Hematopoietic multipotent progenitor cell treated with erythropoietin and hydrocortisone succinate and interleukin-3 and kit ligand, for 8 days (in vitro differentiated cells): ENCODE measurements around the gene CSPG4.
"Not testable (repeated sequence)": the region's sequence is repeated elsewhere in the genome, so short reads cannot be mapped to it uniquely, and the experiment has no call there.

Source experiments
- DNase-seq: peaks from one replicate; pipeline ENCODE4 v3.0.0-alpha.2; 2015

CSPG4 gene

DNA sequence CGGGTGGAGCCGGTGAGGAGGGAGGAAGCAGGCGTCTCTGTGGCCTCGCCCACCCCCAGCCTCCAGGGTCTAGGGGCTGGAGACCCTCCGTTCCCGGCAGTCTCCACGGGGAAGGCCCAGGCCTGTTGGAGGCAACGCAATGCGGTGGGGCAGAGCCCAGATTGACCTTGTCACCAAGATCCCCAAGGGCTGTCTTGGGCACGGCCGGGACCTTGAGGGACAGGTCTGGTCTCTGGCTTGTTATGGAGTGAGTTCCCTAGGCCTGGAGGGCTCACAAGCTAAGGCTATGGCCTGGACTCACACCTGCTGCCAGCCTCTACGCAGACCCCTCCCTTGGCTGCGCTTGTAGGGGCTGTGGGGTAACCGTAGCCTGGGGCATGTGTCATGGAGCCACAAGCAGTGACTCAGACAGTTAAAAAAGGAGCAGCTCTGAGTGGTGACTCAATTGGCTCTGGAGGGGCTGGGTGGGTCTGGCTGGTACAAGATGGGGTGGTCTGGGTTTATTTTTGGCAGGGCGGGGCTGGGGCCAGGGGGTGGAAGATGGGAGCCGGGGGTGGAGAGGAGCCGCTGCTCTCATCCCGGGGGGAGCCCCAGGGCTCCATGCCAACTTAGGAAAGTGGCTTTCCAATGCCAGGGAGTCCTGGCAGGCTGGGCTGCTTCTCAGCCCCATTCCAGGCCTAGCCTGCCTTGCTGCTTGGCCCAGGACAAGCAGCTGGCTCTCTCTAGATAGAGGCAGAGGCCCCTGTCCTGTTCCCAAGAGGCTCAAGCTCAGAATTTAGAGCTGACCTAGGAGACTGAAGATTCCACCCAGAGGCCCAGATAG, 9.0 kb downstream of the CSPG4 start:
- not testable (repeated sequence) for DNase-seq

DNA sequence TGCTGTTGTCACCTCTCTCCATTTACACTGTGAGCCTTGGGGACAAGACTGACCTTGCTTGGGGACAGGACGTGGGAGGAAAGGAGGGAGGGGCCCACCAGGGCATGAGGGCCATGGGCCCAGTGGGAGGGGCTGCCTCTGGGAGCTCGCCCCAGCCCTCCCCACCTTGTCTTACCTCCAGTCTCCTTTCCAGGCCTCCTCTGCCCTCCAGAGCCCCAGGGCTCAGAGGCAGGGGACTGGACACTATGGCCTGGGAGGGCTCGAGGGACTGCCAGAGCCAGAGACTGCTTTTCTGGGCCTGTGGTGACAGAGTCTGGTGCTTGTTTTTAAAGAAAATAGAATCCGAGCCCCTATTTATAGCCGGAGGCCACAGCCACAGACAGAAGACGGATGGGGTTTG, 10.2 kb downstream of the CSPG4 start:
- DNase-seq = no peak

DNA sequence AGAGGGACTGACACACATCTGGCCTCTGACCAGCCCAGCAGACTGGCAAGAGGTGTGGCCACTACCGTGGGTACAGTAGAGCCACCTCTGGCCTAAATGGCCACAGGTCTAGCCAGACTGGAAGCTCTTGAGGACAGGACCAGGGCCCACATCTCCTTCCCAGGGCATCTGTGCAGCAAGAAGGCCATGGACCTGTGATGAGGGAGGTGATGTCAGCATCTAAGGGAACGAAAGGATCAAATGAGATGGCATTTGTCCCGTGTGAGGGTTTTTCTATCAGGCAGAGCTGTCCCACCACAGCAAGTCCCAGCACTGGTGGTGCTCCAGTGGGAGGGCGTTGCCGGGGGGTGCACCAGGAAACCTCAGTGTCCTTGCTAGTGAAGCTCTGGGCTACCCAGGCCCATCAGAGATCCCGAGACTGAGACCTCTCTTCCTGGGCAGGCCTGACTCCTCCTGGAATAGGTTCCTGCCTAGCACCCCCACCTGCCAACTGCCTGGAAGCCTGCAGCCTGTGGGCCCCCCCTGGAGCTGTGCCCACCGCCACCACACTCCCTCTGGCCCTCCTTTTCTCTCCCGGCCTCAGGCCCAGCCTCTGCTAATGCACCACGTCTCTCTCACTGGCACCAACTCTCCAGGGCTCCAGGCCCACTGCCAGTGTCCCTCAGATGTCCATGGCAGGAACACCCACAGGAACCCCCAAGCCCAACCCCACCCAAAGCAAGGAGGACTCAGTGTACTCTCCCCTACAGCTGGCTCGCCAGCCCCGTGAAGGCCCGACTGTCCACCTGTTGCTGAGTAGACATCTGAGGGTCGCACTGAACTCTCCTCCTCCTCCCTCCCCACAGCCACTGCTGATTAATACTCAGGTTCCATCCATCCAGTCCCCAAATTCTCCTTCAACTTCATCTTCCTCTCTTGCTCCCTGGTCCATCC, 11.3 kb downstream of the CSPG4 start:
- DNase-seq = not testable (repeated sequence)

DNA sequence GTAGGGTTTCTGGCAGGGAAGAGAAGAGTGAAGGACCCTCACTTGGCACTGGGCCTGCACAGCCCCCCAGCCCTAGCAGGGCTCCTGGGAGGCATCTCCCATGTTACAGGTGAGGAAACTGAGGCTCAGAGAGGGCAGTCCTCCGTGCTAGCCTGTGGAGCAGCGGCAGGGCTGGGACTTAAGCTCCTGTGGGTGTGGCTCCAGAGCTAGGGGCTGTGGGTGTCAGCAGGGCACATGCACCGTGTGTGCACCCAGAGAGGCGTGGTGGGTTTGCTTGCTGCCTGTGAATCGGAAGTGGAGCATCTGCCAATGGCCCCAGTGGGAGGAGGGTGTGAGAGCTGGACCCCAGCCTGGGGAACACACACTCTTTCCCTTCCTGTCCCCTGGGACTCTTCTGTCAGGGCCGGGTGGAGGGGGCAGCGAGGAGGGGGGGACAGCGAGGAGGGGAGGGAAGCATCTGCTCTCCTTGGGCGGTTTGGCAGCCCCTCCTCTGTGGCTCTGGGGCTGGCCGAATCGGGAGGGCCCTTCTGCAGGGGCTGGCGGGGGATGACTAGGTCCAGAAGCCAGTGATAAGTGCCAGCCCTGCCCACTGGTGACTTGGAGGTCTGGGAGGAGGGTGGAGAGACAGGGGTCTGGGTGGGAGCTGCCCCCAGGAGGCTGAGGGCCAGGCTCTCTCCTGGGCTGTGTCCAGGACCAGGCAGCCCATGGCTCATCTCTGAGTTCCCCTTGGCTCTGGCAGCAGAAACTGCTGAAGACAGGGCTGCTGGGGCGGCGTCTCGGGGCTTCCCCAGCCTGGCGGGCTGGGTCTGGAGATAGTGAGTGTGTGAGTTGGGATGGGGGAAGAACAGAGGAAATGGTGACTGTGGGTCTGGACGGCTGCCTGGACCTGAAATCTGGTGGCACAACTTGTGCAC, 12.4 kb downstream of the CSPG4 start:
- peak; percentile 89 for DNase-seq

DNA sequence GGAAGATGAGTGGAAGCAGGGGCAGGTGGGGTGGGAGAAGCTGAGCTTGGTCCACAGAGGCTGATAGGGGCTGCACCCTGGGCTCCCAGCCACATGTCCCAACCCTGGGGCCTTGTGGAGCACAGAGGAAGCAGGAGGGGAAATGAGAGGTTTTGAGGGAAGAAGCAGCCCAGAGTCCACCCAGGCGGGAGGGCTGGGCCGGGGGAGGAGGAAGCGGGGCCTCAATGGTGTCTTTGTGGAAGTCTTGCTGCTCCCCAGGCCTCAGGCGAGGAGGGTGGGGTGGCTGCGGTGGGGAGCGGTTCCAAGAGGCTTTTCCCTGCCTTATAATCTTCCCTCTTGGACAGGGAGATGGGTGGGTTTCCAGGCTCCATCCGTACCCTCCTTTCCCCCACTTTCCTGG, 13.1 kb downstream of the CSPG4 start:
- not testable (repeated sequence) for DNase-seq

DNA sequence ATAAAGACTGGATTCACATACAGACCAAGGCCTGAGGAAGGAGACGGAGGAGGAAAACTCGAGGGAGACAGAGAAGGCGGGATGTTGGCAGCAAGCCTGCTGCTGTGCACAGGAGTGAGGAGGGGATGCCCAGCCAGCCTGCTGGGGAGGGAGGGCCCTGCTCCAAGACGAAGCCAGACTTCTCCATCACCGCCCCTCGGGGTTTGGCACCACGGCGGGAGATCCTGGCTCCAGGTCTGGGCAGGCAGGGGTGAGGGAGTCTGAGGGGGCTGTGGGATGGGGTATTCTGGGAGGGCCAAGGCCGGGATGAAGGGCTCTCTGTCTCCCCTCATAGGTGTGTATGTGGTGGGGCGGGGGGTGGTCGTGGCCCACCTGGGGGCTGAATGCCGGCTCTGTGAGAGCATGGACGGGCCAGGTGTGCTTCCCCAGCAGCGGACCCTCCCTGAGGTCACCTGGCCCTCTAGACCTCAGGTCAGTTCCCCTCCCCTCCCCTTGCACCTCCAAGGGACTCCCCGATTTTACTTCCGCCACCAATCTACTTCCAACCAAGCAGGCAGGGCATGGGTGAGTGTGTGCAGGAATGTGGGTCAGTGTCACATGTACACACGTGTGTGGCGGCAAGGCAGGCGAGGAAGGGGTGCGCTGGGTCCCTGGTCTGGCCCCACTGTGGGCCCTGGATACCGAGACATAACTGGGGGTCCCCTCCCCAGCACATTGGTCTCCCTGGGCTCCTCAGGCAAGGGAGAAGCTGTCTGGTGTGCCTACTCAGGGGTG, 14.5 kb downstream of the CSPG4 start:
- DNase-seq = not testable (repeated sequence)

DNA sequence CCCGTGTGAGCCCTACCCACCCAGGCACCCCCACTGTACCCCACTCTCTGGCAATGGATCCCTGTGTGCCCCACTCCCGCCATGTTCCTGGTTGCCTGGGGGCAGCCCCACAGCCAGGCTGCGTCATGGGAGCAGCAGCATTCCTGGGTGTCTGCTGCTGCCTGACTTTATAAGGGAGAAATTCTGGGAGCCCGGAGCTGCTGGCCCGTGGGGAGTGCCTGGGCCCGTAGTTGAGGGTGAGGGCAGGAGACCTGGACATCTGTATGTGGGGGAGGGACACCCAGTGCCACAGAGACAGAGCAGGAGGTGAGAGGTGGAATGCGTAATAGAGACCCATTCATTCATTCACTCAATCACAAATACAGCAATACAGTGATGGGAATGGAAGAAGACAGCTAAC, 15.1 kb downstream of the CSPG4 start:
- no peak for DNase-seq

DNA sequence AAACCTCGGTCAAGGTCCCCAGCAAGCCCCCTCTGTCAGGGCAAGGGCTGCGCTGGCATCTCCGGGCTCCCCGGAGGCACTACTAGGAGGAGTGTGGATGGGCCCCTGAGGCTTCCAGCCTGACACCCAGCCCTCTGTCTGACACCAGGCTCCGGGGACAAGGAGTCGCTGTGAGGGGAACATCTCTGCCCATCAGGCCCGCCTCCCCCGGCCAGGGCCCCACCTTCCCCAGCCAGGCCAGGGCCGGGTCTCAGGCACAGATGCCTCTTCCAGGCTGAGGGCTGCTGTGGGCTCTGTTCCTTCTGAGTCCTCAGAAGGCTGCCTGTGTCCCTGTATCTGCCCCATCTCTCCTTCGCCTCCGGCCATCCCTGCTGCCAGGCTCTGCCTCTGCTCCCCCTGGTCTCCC, 15.8 kb downstream of the CSPG4 start:
- DNase-seq = no peak

DNA sequence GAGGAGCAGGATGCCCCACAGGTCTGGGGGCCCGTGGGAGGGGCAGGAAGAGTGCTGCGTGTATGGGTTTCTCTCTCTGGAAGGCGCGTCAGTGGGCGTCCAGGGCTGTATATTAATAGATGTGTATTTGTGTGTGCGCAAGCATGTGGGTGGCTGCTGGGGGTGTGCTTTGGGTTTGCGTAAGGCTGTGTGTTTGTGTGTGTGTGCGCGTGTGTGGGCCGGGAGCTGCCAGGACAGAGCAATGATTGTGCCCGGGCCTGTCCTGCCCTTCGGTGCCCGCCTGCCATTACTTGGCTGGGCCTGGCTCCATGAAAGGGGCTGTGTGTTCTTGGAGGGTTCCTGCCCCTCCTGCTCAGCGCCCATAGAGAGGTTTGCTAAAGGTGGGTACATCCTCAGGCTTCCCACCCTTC, 16.3 kb downstream of the CSPG4 start:
- DNase-seq = no peak

DNA sequence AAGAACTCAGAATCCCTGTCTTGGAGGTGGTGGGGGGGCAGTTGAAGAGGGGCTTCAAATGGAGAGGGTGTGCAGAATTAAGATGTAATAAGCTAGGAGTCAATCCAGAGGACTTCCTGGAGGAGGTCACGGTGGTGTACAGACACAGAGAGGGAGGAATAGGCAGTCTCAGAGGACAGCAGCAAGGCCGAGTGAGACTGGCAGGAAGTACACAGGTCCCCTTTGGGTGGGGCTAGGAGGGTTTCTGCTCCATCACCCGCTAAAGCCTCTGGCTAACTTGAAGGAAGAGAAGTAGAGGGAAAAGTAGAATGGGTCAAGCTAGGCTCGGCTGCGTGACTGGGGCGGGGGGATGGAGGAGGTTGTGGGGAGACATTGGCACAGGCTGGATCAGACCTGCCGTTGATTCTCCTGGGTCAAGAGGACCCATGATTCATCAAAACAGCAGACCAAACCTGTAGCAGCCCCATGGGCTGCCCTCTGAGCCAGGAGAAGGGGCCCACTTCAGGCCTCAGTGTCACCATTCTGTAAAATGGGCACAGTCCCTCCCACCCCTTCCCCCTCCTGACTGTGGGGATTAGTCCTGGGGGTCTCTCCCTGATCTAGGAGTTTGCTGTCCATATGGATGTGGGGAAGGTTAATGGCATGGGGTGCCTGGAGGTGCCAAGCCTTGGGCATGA, 16.9 kb downstream of the CSPG4 start:
- no peak for DNase-seq

DNA sequence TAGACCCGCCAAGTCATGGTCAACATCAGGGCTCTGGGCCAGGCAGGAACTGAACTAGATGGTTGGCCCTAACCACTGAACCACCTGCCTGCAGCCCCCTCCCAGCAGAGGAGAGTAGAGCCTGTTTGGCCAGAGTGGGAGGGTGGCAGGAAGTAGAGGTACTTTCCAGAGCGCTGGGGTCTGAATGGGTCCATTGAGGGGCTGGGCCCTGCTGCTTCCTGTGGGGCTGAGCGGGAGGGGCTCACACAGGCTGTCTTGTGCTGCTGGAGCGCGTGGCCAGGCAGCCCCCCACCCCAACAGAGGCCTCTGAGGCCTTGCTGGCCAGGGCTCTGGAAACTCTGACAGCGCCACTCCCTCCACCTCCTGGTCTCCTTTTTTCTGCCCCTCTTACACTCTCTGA, 17.4 kb downstream of the CSPG4 start:
- DNase-seq = no peak

DNA sequence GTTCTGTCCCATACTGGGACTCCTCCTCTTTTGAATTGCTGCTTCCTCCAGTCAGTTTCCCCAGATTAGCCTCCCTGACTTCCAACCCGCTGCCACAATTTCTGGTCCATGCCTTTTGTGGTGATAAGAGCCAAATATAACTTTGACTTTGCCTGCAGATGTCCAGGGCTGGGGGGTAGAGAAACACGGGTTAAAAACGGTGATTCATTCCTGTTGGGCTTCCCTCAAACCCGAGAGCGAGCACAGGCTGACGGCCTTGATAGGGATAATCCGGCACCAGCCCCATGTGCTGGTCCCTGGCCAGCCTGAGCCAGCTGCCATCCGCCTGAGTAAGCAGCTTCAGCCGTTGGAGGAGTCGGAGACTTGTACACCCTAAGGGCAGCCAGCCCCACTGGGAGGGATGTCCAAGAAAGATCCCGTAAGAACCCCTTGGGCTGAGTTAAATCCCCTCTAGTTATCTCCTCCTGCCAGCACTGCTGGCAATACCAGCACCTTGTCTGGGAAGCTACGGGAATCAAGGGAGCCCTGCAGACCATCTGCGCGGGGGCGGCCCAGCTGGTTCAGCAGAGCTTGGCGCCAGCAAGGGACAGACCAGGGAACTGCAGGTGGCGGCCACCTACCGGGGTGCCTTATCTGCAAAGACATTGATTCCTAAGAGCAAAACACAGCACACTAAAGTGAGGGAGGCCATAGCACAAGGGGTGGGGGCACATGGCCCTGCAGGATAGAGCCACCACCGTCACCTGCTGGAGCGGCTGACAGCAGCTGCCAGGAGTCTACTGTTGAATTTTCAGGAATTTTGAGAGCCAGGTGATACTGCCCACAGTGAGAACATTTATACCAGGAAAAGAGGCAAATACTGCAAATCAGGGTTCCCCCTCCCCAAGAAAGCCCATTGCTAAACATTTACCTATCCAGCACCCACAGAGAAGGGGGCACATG, 18.1 kb downstream of the CSPG4 start:
- DNase-seq = peak; percentile 96

DNA sequence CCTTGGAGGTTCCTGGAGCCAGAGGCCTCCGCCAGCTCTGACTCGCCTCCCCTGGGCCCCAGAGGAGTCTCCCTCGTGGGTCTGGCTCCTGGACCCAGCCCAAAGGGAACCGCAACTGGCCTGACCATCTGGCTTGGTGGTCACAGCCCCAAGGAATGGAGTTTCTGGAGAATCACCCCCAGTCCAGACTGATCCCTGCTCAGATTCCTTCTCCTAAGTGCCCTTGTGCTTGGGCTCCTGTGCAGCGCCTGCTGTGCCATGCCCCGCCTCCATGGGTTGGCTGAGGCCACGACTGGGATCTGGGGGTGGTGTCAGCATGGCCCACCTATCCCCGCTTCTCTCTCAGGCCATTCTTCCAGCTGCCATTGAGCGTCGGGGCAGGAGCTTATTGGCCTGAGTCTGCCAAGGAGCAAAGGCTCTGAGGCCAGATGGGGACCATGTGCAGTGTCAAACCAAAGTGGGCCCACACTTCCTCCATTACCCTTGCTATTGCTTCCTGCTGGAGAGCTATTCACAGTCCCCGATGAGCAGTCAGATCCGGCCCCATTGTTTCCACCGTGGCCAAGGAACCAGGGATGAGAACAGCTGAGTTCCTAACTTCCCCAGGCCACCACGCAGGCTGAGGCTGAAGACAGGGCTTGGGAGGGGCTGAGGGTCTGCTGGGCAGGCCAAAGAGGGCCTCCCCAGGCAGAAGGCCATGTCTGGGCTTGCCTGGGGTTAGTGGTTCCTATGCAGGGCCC, 19.0 kb downstream of the CSPG4 start:
- DNase-seq = peak; percentile 8

DNA sequence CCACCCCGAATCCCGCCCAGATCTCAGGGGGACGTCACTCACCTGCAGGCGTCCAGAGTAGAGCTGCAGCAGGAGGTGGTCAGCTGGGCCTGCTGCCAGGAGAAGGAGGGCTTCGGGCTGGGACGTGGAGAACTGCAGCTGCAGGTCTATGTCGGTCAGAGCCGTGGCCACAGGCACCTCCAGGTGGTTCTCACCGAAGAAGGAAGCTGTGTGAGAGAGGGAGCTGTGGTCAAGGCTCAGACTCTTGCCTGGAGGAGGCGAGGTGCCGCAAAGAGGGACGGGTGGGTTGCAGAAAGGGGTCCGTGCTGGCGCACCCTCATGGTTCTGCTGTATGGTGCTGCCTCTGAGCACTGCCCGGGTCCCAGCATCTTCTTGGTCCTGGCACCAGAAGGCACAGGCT, 19.6 kb downstream of the CSPG4 start:
- DNase-seq = not testable (repeated sequence)

DNA sequence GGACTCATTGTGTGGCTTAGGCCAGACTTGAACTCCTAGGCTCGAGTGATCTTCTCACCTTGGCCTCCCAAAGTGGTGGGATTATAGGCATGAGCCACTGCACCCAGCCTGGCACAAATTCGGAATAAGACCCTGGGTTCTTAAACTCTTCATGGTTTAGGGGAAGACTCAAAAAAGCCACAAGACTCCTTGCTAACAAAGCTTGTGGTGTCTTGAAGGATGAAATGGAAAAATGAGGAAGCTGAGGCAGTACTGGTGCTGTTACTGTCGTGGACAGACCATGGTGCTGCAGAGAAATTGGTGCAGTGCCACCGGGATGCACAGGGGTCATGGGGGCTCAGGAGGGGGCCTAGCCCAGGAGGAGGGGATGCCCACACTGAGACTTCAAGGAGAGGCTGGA, 20.3 kb downstream of the CSPG4 start:
- DNase-seq = not testable (repeated sequence)

DNA sequence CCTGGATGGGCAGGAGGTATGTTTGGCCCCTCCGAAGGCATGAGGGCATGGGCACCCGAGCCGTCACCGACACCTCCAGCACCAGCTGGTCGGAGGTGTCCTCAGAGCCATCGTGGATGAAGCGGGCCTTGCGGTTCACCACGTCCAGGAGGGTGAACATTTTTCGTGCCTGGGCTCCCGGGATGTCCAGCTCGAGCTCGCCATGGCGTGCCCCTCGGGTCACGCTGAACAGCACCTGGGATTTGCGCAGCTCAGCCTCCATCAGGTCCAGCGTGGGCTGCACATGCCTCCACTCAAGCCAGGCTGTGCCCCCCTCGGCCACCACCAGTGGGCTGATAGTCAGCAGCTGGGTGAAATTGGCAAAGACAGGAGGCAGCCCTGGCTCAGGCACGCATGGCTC, 23.2 kb downstream of the CSPG4 start:
- not testable (repeated sequence) for DNase-seq

DNA sequence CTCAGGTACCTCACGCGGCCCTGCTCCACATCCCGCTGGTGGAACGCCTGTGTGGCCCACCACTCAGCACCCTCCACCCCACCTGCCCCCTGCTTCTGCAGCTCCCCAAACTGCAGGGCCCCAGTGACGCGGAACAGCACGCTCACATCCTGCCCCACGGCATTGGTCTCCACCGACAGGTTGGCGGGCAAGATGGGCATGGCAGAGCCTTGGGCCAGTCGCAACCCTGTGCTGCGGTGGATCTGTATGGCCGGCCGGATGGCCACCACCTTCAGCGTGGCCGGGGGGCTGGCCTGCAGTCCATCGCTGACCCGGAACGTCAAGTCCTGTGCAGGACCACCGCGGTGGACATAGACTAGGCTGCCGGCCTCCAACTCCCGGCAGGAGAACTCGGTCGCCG, 23.8 kb downstream of the CSPG4 start:
- DNase-seq = no peak

DNA sequence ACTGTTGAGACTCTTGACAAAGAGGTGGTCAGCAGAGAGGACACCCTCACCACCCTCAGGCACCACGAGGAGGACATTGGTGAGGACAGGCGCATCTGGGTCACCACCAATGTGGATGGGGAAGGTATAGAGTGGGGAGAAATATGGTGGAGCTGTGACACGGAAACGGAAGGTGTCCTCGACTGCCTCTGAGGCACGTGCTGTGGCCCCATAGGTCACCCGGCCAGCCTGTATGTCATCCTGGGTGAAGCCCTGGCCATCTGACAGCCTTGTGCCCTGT, 24.4 kb downstream of the CSPG4 start:
- DNase-seq = no peak

DNA sequence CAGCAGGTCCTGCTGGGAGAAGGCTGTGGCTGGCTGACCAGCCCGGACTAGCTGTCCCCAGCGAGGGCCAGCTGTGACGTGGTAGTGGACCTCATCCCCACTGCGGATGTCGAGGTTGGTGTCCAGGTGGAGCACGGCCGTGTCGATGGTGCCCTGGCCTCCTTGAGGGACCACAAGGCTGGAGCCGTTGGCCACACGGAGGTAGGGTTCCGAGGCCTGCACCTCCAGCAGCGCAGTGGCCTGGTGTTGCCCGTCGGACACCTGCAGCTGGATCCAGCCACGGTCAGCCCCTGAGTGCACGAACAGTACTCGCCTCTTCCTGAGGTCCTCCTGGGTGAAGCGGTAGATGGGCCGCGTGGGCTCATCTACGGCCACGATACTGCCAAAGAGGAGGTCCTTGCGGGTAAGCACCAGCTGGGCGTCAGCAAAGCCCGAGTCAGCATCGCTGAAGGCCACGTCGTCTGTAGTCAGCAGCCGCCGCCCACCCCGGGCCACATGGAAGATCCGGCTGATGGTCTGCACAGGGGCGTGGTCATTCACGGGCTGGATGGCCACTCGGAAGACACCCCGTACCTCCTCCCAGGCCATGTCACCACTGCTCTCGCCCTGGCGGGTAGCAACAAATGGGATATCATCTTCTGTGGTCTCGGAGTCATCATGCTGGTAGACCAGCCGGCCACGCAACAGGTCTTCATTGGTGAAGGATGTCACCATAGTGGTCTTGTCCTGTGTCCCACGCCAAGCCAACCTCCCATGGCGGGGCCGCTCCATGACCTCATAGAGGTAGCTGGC, 25.0 kb downstream of the CSPG4 start:
- no peak for DNase-seq
